Activated naive CD4-positive, alpha-beta T cell (primary cell): ENCODE results near the gene C2orf68.
"Not testable (repeated sequence)": the region's sequence is repeated elsewhere in the genome, so short reads cannot be mapped to it uniquely, and the experiment has no call there.

Source experiments
- DNase-seq, 4 experiments: peaks; one replicate each; lab custom pipeline; 2025; lab: John Stamatoyannopoulos, UW

The C2orf68 gene, protein sequence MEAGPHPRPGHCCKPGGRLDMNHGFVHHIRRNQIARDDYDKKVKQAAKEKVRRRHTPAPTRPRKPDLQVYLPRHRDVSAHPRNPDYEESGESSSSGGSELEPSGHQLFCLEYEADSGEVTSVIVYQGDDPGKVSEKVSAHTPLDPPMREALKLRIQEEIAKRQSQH

GRCh38 chr2:85611705-85612587 is at the start of gene C2orf68:
C2orf68 (minus strand) TSS chr2:85612066; CDS start chr2:85611984, 82 bp downstream.
- DNase-seq, result peak; percentile 57 to 74 (median 63)

DNA sequence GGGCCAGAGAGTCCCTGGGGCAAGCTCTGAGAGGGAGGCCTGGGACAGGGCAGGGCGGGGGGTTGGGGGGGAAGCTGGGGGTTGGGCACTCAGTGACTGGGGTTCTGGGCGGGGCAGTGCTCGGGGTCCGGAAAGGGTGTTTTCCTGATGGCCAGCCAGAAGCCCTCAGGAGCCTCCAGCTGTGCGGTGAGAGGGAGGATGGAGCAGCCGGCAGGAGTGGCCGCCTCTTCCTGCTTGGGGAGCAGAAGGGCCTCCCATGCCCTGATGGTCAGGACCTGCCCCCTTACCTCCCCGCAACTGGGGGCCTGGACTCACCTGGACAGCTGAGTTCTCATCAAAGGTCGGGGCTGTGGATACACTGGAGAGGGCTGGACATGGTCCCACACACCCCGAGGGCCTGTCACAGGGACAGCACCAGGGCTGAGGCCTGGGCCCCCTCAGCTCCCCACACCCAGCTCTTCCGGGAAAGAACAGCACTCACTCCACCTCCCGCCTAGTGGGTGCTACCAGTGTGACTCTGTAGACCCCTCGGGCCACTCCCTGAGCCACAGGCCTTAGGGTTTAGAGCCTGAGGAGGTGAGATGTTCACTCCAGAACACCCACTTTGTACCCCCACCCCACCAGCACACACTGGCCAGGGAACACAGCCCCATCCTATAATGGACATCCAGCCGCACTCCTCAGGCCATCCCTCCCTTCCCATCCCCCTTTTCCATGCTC is 49.4 kb upstream of the C2orf68 start:
- DNase-seq, result no peak

GRCh38 chr2:85660725-85661124 is 48.9 kb upstream of the C2orf68 start:
- DNase-seq, result no peak

- DNase-seq, result not testable (repeated sequence)
These were observed 48.4 kb upstream of the C2orf68 start for GRCh38 chr2:85660301-85660700.

DNA sequence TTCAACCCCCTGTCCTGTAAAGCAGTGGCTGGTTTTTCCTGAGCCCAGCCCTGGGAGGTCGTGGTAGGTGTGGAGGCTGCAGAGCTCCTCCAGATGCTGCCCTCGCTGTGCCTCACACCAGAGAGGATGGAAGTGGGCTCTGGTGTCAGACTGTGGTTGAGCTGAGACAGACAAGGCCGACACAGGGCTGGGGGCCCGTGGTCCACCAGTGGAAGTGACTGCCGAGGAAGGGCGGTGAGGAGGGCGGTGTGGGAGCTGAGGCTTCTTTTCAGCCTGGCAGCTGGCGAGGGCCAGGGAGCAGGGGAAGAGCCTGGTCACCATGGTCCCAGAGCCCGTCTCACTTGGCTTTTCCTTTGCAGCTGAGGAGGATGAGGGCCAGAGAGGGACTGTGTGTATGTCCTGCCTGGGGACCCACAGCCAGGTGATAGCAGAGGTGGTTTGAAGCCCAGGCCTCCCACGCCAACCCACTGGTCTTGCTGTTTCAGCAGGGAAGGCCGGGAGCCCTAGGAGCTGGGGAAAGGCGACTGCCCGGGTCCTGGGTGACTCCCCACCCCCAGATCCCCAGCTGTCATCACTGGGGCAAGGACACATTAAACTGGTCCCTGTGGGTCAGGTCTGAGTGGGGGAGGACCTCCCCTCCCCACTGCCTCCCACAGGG is 47.6 kb upstream of the C2orf68 start:
- no peak for DNase-seq

- not testable (repeated sequence) for DNase-seq
These were observed 45.5 kb upstream of the C2orf68 start for GRCh38 chr2:85657399-85657798.

- no peak for DNase-seq
These were observed 44.6 kb upstream of the C2orf68 start for GRCh38 chr2:85656468-85656867.

DNA sequence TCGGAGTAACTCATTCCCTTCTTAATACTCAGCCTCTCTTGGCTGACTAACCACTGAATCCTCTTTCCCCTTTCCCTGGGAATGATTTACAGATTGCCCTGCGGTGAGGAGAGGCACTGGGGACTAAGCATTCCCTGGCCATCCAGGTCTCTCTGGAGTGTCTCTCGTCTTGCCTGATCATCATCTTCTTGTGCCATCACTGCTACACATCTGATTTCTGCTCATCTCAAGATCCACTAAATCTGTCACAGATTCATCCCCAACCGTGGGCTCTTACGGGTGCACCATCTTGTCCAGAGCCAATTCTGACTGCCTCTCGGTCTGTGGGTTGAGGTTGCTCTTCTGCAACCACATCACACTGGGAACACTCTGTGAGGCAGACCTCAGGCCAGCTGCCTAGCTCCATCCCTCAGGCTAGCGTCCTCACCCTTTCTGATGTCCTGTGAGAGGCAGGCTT is 44.1 kb upstream of the C2orf68 start:
- DNase-seq, result no peak

DNA sequence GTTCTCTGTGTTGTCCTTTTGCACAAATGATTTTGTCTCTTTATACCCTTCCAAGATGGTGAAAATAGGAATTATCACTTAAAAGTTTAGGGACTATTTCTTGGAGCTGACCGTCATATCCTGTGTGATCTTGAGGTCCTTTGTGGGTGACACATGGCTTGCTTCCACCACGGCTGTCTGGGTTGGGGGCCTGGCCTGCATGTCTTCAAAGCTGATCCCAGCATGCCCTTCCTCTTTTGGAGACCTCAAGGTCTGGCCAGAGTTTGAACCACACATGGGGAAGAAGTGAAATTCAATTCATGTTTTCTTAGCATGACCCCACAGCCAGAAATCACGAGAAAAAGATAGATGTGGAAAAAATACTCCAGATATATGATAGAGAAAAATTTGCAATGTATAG is 42.1 kb upstream of the C2orf68 start:
- no peak for DNase-seq

DNA sequence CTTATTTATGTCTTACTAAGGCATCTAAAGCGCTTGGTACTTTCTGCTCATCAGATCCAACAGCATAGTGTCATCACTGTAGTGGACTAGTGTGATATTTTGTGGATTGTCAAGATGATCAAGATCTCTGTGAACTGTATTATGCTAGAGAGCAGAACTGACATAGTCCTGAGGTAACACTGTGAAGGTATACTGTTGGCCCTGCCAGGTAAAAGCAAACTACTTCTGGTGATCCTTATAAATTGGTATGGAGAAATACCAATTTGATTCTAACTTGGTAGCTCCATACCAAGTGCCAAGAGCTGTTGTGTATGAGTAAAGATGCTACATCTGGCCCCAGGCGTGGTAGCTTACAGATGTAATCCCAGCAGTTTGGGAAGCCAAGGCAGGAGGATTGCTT is 40.2 kb upstream of the C2orf68 start:
- DNase-seq, result no peak

- DNase-seq, result no peak
These were observed 39.2 kb upstream of the C2orf68 start for GRCh38 chr2:85651097-85651496.

- DNase-seq, result no peak
These were observed 38.6 kb upstream of the C2orf68 start for GRCh38 chr2:85650456-85650855.

GRCh38 chr2:85649201-85650190 is 37.6 kb upstream of the C2orf68 start:
- no peak for DNase-seq

GRCh38 chr2:85648619-85649018 is 36.8 kb upstream of the C2orf68 start:
- no peak for DNase-seq

- DNase-seq, result no peak
These were observed 36.1 kb upstream of the C2orf68 start for GRCh38 chr2:85647823-85648526.

- DNase-seq, result no peak
These were observed 34.3 kb upstream of the C2orf68 start for GRCh38 chr2:85646166-85646565.

DNA sequence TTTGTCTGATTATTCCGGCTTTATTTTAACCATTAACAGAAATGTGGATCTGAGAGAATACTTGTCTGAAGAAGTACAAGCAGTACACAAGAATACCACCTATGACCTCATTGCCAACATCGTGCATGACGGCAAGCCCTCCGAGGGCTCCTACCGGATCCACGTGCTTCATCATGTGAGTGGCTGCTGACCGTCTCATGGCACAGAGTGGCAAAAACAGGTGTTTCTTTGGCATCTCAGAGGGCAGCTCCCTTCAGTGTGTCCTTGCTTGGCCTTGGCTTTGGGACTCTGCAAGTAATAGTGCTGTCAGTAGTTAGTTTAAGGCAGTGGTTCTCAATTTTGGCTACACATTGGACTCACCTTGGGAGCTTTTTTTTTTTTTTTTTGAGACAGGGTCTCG is 33.0 kb upstream of the C2orf68 start:
- DNase-seq, result no peak

- DNase-seq, result no peak
These were observed 30.9 kb upstream of the C2orf68 start for GRCh38 chr2:85642725-85643124.

- no peak for DNase-seq
These were observed 23.8 kb upstream of the C2orf68 start for GRCh38 chr2:85635636-85636035.

DNA sequence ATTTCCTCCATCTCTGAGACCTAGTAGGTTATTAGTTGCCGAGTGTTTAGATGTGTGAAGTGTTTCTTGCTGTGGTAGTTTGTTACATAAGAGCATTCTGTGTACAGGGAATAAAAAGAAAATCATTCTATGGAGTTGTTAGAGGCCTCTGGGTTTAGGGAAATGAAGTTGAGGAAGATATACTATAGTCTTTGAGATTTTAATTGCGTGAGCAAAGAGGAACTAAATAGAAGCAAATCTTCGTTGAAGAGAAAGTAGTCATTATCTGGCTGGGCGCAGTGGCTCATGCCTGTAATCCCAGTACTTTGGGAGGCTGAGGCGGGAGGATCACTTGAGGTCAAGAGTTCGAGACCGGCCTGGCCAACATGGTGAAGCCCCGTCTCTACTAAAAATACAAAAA is 23.1 kb upstream of the C2orf68 start:
- DNase-seq, result no peak
